Tibial artery (tissue), 4 donors: ENCODE results near the gene GCN1.

Experiments used
- DNase-seq, 2 donors: peaks; one replicate each; pipeline ENCODE4 v3.0.0-alpha.2; 2019
- H3K27ac ChIP-seq, 2 donors: fragments of 200-600 bp; sonication (generic) in 1 of 2; 1 replicate in 1 of 2; 2 replicates in 1 of 2; pipeline ENCODE4 v1.5.1; 2018 to 2019; ENCODE audit warnings: mild to moderate bottlenecking in 1 of 2
- H3K27me3 ChIP-seq, 2 donors: fragments of 200-600 bp; sonication (generic) in 1 of 2; one replicate each; pipeline versions ENCODE4 v1.5.1 to v1.6.0; 2016 to 2019
- H3K36me3 ChIP-seq, 3 donors: fragments of 200-600 bp; sonication (generic) in 2 of 3; one replicate each; pipeline ENCODE4 v1.5.1; 2016 to 2019; ENCODE audit warnings: mild to moderate bottlenecking in 2 of 3
- H3K4me1 ChIP-seq, 4 donors: fragments of 200-600 bp; sonication (generic) in 2 of 4; 1 replicate in 3 of 4; 2 replicates in 1 of 4; pipeline ENCODE4 v1.5.1; 2016 to 2019
- H3K4me3 ChIP-seq, 2 donors: fragments of 200-600 bp; sonication (generic) in 1 of 2; 1 replicate in 1 of 2; 2 replicates in 1 of 2; pipeline ENCODE4 v1.5.1; 2018 to 2019; ENCODE audit warnings: mild to moderate bottlenecking in 2 of 2
- H3K9me3 ChIP-seq, 3 donors: fragments of 200-600 bp; sonication (generic) in 1 of 3; one replicate each; pipeline ENCODE4 v1.5.1; 2016 to 2019
- intact Hi-C: fragments of 100-400 bp; cut with DNase I; formaldehyde crosslinking; loops from one replicate; pipeline ENCODE4 v1.15.0; 2023; ENCODE audit warnings: low total_unique reads
- TF ChIP-seq, protein P1 (sequence below), 2 experiments: fragments of 200-600 bp in 1 of 2; fragments of 450-650 bp in 1 of 2; IDR thresholded peaks; one replicate each; pipeline ENCODE4 v1.5.1; 2017 to 2019; ENCODE audit warnings: antibody characterized with exemption in 2 of 2, mild to moderate bottlenecking in 1 of 2, moderate library complexity in 1 of 2

Gene GCN1

DNA sequence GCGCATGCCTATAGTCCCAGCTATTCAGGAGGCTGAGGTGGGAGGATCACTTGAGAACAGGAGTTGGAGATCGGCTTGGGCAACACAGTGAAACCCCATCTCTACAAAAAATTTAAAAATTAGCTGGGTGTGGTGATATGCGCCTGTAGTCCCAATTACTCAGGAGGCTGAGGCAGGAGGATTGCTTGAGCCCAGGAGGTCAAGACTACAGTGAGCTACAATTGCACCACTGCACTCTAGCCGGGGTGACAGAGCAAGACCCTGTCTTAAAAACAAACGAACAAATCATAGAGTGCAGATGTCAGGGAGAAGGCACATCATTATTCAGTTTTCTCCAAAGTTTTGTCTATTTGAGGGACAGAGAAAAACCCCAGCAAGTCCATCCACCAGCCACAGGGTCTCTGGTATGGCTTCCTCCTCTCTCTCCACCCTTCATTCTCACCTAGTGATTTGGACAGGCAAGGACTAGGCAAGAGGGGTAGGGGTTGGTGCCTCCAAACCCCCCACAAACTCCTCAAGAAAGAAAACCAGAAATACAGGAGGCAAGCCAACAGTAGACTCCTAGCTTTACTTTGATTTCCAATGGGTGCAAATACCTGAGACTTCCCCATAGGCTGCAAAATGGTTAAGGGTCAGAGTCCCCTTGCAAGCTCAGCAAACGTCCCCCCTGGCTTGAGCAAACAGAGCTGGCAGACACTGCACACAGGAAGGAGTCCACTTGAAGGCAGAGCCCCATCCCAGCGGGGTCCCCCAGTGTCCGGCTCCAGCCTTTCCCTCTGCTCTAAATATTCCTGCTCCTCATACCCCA lies 32.9 kb upstream of the GCN1 start:
- TF ChIP-seq, protein P1, sequence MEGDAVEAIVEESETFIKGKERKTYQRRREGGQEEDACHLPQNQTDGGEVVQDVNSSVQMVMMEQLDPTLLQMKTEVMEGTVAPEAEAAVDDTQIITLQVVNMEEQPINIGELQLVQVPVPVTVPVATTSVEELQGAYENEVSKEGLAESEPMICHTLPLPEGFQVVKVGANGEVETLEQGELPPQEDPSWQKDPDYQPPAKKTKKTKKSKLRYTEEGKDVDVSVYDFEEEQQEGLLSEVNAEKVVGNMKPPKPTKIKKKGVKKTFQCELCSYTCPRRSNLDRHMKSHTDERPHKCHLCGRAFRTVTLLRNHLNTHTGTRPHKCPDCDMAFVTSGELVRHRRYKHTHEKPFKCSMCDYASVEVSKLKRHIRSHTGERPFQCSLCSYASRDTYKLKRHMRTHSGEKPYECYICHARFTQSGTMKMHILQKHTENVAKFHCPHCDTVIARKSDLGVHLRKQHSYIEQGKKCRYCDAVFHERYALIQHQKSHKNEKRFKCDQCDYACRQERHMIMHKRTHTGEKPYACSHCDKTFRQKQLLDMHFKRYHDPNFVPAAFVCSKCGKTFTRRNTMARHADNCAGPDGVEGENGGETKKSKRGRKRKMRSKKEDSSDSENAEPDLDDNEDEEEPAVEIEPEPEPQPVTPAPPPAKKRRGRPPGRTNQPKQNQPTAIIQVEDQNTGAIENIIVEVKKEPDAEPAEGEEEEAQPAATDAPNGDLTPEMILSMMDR (IDR thresholded peaks at IDR 0.05), result no peak
- peaks cover 27 to 72% (median 63%) of the 10 kb centered on the region in 4 donors for H3K4me1 ChIP-seq
- intact Hi-C loops, result loop anchor here (2.0 kb wide), 1 partner anchor 37 kb away; the partner anchor contains the start of gene PXN
- no peaks in the 10 kb centered on the region for H3K27me3 ChIP-seq
- no peak for DNase-seq
- no peak overlapping the region for H3K27ac ChIP-seq
- no peaks in the 10 kb centered on the region for H3K9me3 ChIP-seq
- H3K36me3 ChIP-seq, result peaks cover 15 to 29% (median 18%) of the 10 kb centered on the region in 3 donors
- H3K4me3 ChIP-seq, result no peak overlapping the region

DNA sequence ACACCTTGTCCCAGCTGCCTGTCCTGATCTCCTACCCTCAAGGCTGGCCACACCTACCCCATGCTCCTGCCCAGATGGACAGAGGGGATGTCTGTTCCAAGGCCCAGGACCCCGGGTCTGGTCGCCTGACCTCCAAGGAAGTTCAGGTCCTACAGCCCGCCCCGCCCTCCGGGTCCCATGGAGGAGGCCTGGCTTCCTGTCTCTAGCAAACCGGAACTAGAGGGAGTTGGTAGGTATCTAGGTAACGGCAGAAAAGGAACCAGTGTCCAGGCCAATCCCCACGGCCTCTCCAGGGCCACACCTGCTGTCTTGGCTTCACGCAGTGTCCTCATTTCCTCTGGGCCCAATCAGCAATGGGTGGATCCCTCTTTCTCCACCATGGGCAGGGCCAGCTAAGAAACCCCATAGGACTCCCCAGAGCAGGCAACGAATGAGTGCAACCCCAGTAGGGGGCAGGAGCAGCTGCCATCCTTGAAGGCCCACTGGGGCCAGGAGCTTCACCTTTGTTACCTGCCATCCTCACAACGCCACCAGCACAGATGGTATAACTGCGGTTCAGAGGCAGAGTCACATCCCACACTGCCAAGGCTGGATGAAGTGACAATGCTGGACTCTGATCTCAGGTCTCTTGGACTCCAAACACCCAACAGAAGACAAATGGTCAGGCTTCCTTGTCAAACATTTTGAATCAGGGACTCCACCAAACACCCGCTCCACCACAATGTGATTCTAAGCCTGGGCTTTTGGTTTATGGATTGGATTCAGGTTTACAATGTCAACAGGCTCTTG lies 31.5 kb upstream of the GCN1 start:
- no peak overlapping the region for H3K27ac ChIP-seq
- peaks cover 29 to 43% (median 32%) of the 10 kb centered on the region in 3 donors for H3K36me3 ChIP-seq
- H3K4me3 ChIP-seq, result no peak overlapping the region
- H3K4me1 ChIP-seq, result peaks cover 23 to 58% (median 50%) of the 10 kb centered on the region in 4 donors
- TF ChIP-seq, protein P1 (IDR thresholded peaks at IDR 0.05), result no peak
- DNase-seq, result no peak
- H3K9me3 ChIP-seq, result no peaks in the 10 kb centered on the region
- no peaks in the 10 kb centered on the region for H3K27me3 ChIP-seq
- intact Hi-C loops, result no loop called here

DNA sequence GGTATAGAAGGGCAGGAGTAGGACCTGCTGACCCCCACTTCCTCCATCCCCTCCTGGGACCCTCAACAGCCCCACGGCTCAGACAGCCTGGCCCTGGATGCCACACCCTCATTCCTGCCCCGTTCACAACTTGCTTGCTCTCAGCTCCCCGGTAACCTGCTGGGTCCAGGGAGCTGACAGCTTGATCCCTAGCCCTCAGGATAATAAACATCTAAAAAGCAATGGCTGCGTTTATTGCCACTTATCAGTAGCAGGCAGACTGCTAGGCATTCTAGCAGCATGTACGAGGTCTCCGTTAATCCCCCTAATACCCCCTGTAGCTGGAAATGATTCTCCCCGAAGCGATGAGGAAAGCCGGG lies 30.7 kb upstream of the GCN1 start:
- Histone ChIP-seq H3K27me3 (no peaks in the 10 kb centered on the region), H3K27ac (peak overlapping the region; percentile 8 to 61), H3K4me3 (peak overlapping the region in 1 of 2 donors; percentile 7), H3K36me3 (peaks cover 38 to 51% (median 41%) of the 10 kb centered on the region in 3 donors), H3K4me1 (peaks cover 18 to 50% (median 41%) of the 10 kb centered on the region in 4 donors), H3K9me3 (no peaks in the 10 kb centered on the region)
- DNase-seq, result no peak
- intact Hi-C loops, result no loop called here
- TF ChIP-seq, protein P1 (IDR thresholded peaks at IDR 0.05), result no peak

DNA sequence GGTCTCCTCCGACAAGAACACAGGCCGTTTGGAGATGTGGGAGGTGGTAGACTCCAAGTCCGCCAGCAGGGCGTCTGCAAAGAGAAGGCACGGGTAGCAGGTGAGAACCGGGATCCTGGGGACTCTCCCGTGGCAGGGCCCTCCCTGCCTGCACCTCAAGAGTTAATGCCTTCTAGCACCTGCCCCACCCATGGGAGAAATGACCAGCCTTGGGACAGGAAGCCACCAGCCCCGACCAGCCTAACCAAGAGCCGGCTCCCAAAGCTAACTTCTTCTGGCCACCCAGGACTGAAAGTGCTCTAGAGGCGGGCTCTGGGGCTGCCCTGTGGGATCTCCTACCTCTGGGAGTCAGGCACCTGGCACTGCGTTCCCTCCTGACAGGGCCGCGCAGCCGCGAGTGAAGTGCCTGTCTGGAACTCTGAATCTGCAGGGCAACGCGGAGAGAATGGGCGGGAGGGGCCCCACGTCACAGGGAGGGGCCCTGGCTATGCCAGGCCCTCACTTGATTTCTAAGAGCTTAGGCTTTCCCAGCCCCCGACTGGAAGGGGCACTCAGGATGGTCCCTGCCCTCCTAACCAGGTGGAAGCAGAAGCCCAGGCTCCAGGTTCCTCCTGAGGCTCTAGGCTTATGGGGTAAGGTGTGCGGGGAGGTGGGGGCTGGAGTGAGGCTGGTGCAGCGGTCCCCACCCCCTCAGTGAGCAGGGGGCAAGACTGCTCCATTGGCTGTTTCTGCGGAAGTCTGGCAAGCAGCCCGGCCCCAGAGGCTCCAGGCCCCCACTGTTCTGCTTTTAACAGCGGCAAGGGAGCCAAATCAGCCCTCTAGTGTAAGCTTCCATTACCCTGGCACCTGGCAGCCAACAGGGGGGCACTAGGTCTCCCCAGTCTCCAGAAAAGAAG lies 30.0 kb upstream of the GCN1 start:
- H3K9me3 ChIP-seq, result no peaks in the 10 kb centered on the region
- no peaks in the 10 kb centered on the region for H3K27me3 ChIP-seq
- intact Hi-C loops, result no loop called here
- TF ChIP-seq, protein P1 (IDR thresholded peaks at IDR 0.05), result no peak
- no peak for DNase-seq
- H3K27ac ChIP-seq, result peak overlapping the region; percentile 8 to 61
- peaks cover 44 to 58% (median 47%) of the 10 kb centered on the region in 3 donors for H3K36me3 ChIP-seq
- H3K4me1 ChIP-seq, result peaks cover 12 to 44% (median 35%) of the 10 kb centered on the region in 4 donors
- H3K4me3 ChIP-seq, result peak overlapping the region in 1 of 2 donors; percentile 7
